HepG2 (cell line): Measurements from ENCODE around the gene MEAK7. TPM values are rescaled to one million over a fixed set of nuclear protein-coding genes. Genes with fewer than 3 reads are reported as not detected.

Experiments used
- ATAC-seq: fragments of 200-7000 bp; cut with Tn5 transposase; 3 replicates; pipeline ENCODE4 v1.9.1; 2020; ENCODE audit warnings: mild to moderate bottlenecking, moderate library complexity
- BruUV-seq: library from RNA; stranded (reverse); fragments of 400-500 nt; replicated peaks from 2 replicates; lab custom pipeline; 2021; lab: Mats Ljungman, UMichigan
- CTCF ChIA-PET: fragments of 300-600 bp; formaldehyde crosslinking; extraction: SDS; loops from one replicate; lab custom pipeline; 2021; ENCODE audit warnings: low total read pairs, inconsistent platforms, low intra/inter-chr PET ratio; lab: Yijun Ruan, JAX
- POLR2A ChIA-PET: fragments of 350-600 bp; sonication (Branson Sonifier 250); formaldehyde crosslinking; loops from one replicate; lab custom pipeline; 2020; ENCODE audit warnings: antibody characterized with exemption, inconsistent platforms; lab: Yijun Ruan, JAX
- DNase-seq: peaks from one replicate; pipeline ENCODE4 v3.0.0-alpha.2; 2015; ENCODE audit warnings: low spot score
- FAIRE-seq: peaks from 3 replicates; lab custom pipeline; 2011; peaks lifted over from hg19 to GRCh38; lab: Jason Lieb, UNC
- H2AFZ ChIP-seq: one replicate; pipeline ENCODE4 v1.6.1; 2011; ENCODE audit warnings: low read length, inconsistent platforms
- H3K27ac ChIP-seq: fragments of 300-600 bp; 3 replicates; pipeline ENCODE4 v1.8.0; 2011; ENCODE audit warnings: mixed run types, mild to moderate bottlenecking, mixed read lengths, low read length, inconsistent platforms; ENCODE audit not compliant: insufficient read depth; ENCODE audit errors: extremely low read length
- H3K27me3 ChIP-seq, 2 experiments: fragments of 200-600 bp in 1 of 2; 2 replicates in 1 of 2; 3 replicates in 1 of 2; pipeline versions ENCODE4 v1.6.0 to v1.8.0; 2011; ENCODE audit warnings: low read length in 2 of 2, mild to moderate bottlenecking in 2 of 2, moderate library complexity in 2 of 2, inconsistent platforms in 1 of 2; ENCODE audit not compliant: insufficient read depth in 2 of 2, control insufficient read depth in 1 of 2
- H3K36me3 ChIP-seq, 2 experiments: fragments of 200-600 bp in 1 of 2; replicated peaks in 1 of 2; 2 replicates in 1 of 2; 3 replicates in 1 of 2; pipeline versions ENCODE4 v1.5.1 to v1.8.0; 2011; ENCODE audit warnings: low read length in 2 of 2, inconsistent platforms in 1 of 2; ENCODE audit not compliant: insufficient read depth in 2 of 2, control insufficient read depth in 1 of 2
- H3K4me1 ChIP-seq: 2 replicates; pipeline ENCODE4 v1.5.1; 2012; ENCODE audit warnings: low read length, inconsistent platforms; ENCODE audit not compliant: insufficient read depth
- H3K4me2 ChIP-seq: 2 replicates; pipeline ENCODE4 v1.6.0; 2011; ENCODE audit warnings: low read depth, low read length, inconsistent platforms
- H3K4me3 ChIP-seq, 3 experiments: fragments of 200-600 bp in 1 of 3; sonication (generic), shearing (Covaris generic) in 1 of 3; replicated peaks in 1 of 3; 2 replicates each; pipeline ENCODE4 v1.5.1; 2011 to 2016; ENCODE audit warnings: low read length in 3 of 3, inconsistent platforms in 2 of 3, low read depth in 2 of 3, mild to moderate bottlenecking in 2 of 3, control low read depth in 1 of 3, mixed read lengths in 1 of 3; ENCODE audit not compliant: insufficient read depth in 1 of 3
- H3K79me2 ChIP-seq: one replicate; pipeline ENCODE4 v1.6.1; 2011; ENCODE audit warnings: low read length, inconsistent platforms; ENCODE audit not compliant: insufficient read depth
- H3K9ac ChIP-seq: 2 replicates; pipeline ENCODE4 v1.6.0; 2011; ENCODE audit warnings: mild to moderate bottlenecking, low read depth, low read length, inconsistent platforms; ENCODE audit not compliant: insufficient read depth
- H3K9me3 ChIP-seq: 2 replicates; pipeline ENCODE4 v1.5.1; 2012; ENCODE audit warnings: mild to moderate bottlenecking, low read length
- H4K20me1 ChIP-seq: 2 replicates; pipeline ENCODE4 v1.6.0; 2011; ENCODE audit warnings: inconsistent platforms, mild to moderate bottlenecking, low read length, moderate library complexity; ENCODE audit not compliant: insufficient read depth
- E2F5 ChIP-seq: sonication (generic); formaldehyde crosslinking; conservative IDR thresholded peaks from 2 replicates; pipeline ENCODE4 v1.4.0; 2020; ENCODE audit warnings: missing genetic modification reagents
- GATAD1 ChIP-seq: IDR thresholded peaks from 2 replicates; pipeline ENCODE4 v1.6.1; 2016; ENCODE audit warnings: missing genetic modification reagents, missing compliant biosample characterization
- GPN1 ChIP-seq: sonication (generic); formaldehyde crosslinking; IDR thresholded peaks from 2 replicates; pipeline ENCODE4 v1.5.1; 2020; ENCODE audit warnings: missing genetic modification reagents, borderline replicate concordance
- MAFG ChIP-seq: sonication (generic); formaldehyde crosslinking; IDR thresholded peaks from 2 replicates; pipeline ENCODE4 v1.5.1; 2020; ENCODE audit warnings: mild to moderate bottlenecking, missing genetic modification reagents
- MTA3 ChIP-seq: sonication (generic); formaldehyde crosslinking; IDR thresholded peaks from 2 replicates; pipeline ENCODE4 v1.4.0; 2020; ENCODE audit warnings: missing genetic modification reagents
- NFAT5 ChIP-seq: sonication (generic); formaldehyde crosslinking; IDR thresholded peaks from 2 replicates; pipeline ENCODE4 v1.4.0; 2020; ENCODE audit warnings: missing genetic modification reagents
- PHF20 ChIP-seq: sonication (generic); formaldehyde crosslinking; IDR thresholded peaks from 2 replicates; pipeline ENCODE4 v1.5.0; 2020; ENCODE audit warnings: mild to moderate bottlenecking, missing genetic modification reagents
- PRMT3 ChIP-seq: sonication (generic); formaldehyde crosslinking; IDR thresholded peaks from 2 replicates; pipeline ENCODE4 v1.8.1; 2022; ENCODE audit warnings: low read depth, mild to moderate bottlenecking, moderate library complexity, missing genetic modification reagents, borderline replicate concordance
- ZFP90 ChIP-seq: sonication (generic); formaldehyde crosslinking; IDR thresholded peaks from 2 replicates; pipeline ENCODE4 v1.8.0; 2022; ENCODE audit warnings: missing genetic modification reagents, mild to moderate bottlenecking, inconsistent platforms, borderline replicate concordance
- ZNF652 ChIP-seq: IDR thresholded peaks from 2 replicates; pipeline ENCODE4 v1.6.1; 2016; ENCODE audit warnings: low read depth, borderline replicate concordance
- WGBS: methylation state at CpG from one replicate; pipeline ENCODE4 v1.1.6; 2017; ENCODE audit warnings: low lambda C conversion rate; 5-methylcytosine and 5-hydroxymethylcytosine counted together
- in situ Hi-C: cut with HindIII; loops from 2 replicates; pipeline ENCODE4 v1.10.0; 2017; ENCODE audit warnings: low pct_unique_long_range_greater_than_20kb; ENCODE audit not compliant: extremely low pct_ligation_motif_present
- intact Hi-C: fragments of 100-400 bp; cut with micrococcal nuclease; formaldehyde crosslinking; loops from one replicate; pipeline ENCODE4 v1.10.0; 2022; ENCODE audit not compliant: unreplicated experiment
- polyA plus RNA-seq, 8 experiments: library from polyadenylated mRNA; depleted of rRNA in 3 of 8; stranded (reverse) in 7 of 8; unstranded in 1 of 8; fragments of >200 nt; fragmentation: Illumina TruSeq in 4 of 8; extraction: Trizol in 4 of 8; gene quantifications; 2 replicates each; pipeline versions ENCODE4 v1.2.1 to v1.2.3, GENCODE V29; 2011 to 2016; ENCODE audit warnings: low read depth in 4 of 8, missing spikeins in 1 of 8, mixed read lengths in 1 of 8; ENCODE audit not compliant: insufficient read depth in 1 of 8
- total RNA-seq, 5 experiments: library from RNA; depleted of rRNA; stranded (reverse); fragments of >200 nt; fragmentation: Illumina TruSeq; extraction: Trizol; gene quantifications; 2 replicates each; pipeline ENCODE4 v1.2.3, GENCODE V29; 2016; ENCODE audit warnings: low read depth in 1 of 5

MEAK7 gene
- total and polyA plus RNA-seq, 2 of the 13 experiments (the other 11 are each of a cell fraction or from before 2014, with no cell fraction given): 11.8 to 14.7 TPM

- TF ChIP-seq GPN1 (CRISPR knock-in tag): no peak
- no peak for TF ChIP-seq PRMT3 (CRISPR knock-in tag)
- no peak for TF ChIP-seq ZFP90 (CRISPR knock-in tag)
- no peak for TF ChIP-seq E2F5 (CRISPR knock-in tag)
- TF ChIP-seq PHF20: no peak
- TF ChIP-seq NFAT5 (CRISPR knock-in tag): no peak
- no peak for TF ChIP-seq ZNF652
- no peak for TF ChIP-seq MAFG
- TF ChIP-seq MTA3 (CRISPR knock-in tag): no peak
- TF ChIP-seq GATAD1 (CRISPR knock-in tag): no peak
- TF ChIP-seq, all 625 proteins: peak for 0
- ATAC-seq (no peak), FAIRE-seq (no peak), DNase-seq (no peak)
- no peaks in the 10 kb centered on the region for H3K4me1 ChIP-seq
- no TSS peak for BruUV-seq
- WGBS: 75% methylated on average over 1 of the region's 1 CpG
- no peak overlapping the region for H3K4me2 ChIP-seq
- no peak overlapping the region for H3K27ac ChIP-seq
- H3K9me3 ChIP-seq: peaks cover 25% of the 10 kb centered on the region
- CTCF ChIA-PET: no interaction called here
- H3K79me2 ChIP-seq: no peaks in the 10 kb centered on the region
- 0 out of 5 replicates have a peak, but pooled peaks cover 0 to 2% of the 10 kb centered on the region in 2 experiments for H3K36me3 ChIP-seq
- no peak overlapping the region for H3K9ac ChIP-seq
- POLR2A ChIA-PET: no interaction called here
- H4K20me1 ChIP-seq: no peaks in the 10 kb centered on the region
- no peaks in the 10 kb centered on the region for H3K27me3 ChIP-seq
- in situ Hi-C loops (no loop called here), intact Hi-C loops (no loop called here)
- no peak overlapping the region for H2AFZ ChIP-seq
- no peak overlapping the region for H3K4me3 ChIP-seq
These were observed 37.2 kb downstream of the MEAK7 start for GRCh38 chr16:84467256-84467655.
